ENCODE data around the gene BTBD3.
A peak's percentile ranks its signal among the peaks of the same experiment; 100 is the strongest.

GRCh38 chr20:11912013-11912658 lies 5.6 kb upstream of the BTBD3 start:
- peak; percentile 55 for TF ChIP-seq CTCF (conservative IDR thresholded peaks at IDR 0.05; ENCODE audit: low read length)
- no peak for TF ChIP-seq EZH2phosphoT487 (IDR thresholded peaks at IDR 0.05; ENCODE audit: borderline replicate concordance, low read depth, low read length)

Data from OCI-LY7 (cell line).